IMR-90 (cell line): ENCODE results near the gene PCGF2. TPM values are rescaled to one million over a fixed set of nuclear protein-coding genes. Genes with fewer than 3 reads are reported as not detected.

ENCODE experiments used
- ATAC-seq: fragments of 200-7000 bp; cut with Tn5 transposase; 2 replicates; pipeline ENCODE4 v1.9.1; 2020; ENCODE audit warnings: low read depth, mild to moderate bottlenecking, moderate library complexity
- BruUV-seq: library from RNA; stranded (reverse); fragments of 400-500 nt; replicated peaks from 2 replicates; lab custom pipeline; 2021; lab: Mats Ljungman, UMichigan
- CTCF ChIA-PET: fragments of 300-600 bp; formaldehyde crosslinking; extraction: SDS; loops from one replicate; lab custom pipeline; 2021; ENCODE audit warnings: antibody characterized with exemption; lab: Yijun Ruan, JAX
- POLR2A ChIA-PET: fragments of 300-600 bp; sonication (Branson Sonifier 250); formaldehyde crosslinking; loops from one replicate; lab custom pipeline; 2022; ENCODE audit warnings: antibody characterized with exemption; ENCODE audit not compliant: unreplicated experiment; lab: Charles Lee
- DNase-seq: peaks from one replicate; pipeline ENCODE4 v3.0.0; 2013
- H2AFZ ChIP-seq: replicated peaks from 2 replicates; pipeline ENCODE3; 2013; ENCODE audit warnings: low read length, mild to moderate bottlenecking; ENCODE audit not compliant: poor library complexity
- H2AK5ac ChIP-seq: 2 replicates; pipeline ENCODE4 v1.6.1; 2013; ENCODE audit warnings: low read depth, low read length, inconsistent platforms
- H2AK9ac ChIP-seq: replicated peaks from 2 replicates; pipeline ENCODE3; 2013; ENCODE audit warnings: mild to moderate bottlenecking, low read depth, low read length, moderate library complexity; ENCODE audit not compliant: poor library complexity
- H2BK120ac ChIP-seq: 2 replicates; pipeline ENCODE4 v1.6.1; 2013; ENCODE audit warnings: low read depth, low read length, inconsistent platforms
- H2BK15ac ChIP-seq: 3 replicates; pipeline ENCODE4 v1.6.1; 2013; ENCODE audit warnings: low read depth, low read length, inconsistent platforms
- H2BK20ac ChIP-seq: 2 replicates; pipeline ENCODE4 v1.6.1; 2013; ENCODE audit warnings: low read depth, mild to moderate bottlenecking, inconsistent platforms, low read length, moderate library complexity
- H2BK5ac ChIP-seq: 2 replicates; pipeline ENCODE4 v1.6.1; 2013; ENCODE audit warnings: mild to moderate bottlenecking, low read depth, low read length, inconsistent platforms; ENCODE audit not compliant: poor library complexity, severe bottlenecking
- H3K14ac ChIP-seq: replicated peaks from 2 replicates; pipeline ENCODE4 v1.6.1; 2013; ENCODE audit warnings: low read depth, low read length, inconsistent platforms
- H3K18ac ChIP-seq: 2 replicates; pipeline ENCODE4 v1.6.1; 2013; ENCODE audit warnings: low read depth, low read length, control low read depth
- H3K23ac ChIP-seq: 2 replicates; pipeline ENCODE4 v1.6.1; 2013; ENCODE audit warnings: low read depth, low read length, inconsistent platforms
- H3K27ac ChIP-seq: 2 replicates; pipeline ENCODE4 v1.5.1; 2013; ENCODE audit warnings: mild to moderate bottlenecking, control low read depth, low read length; ENCODE audit not compliant: insufficient read depth
- H3K27me3 ChIP-seq: 2 replicates; pipeline ENCODE4 v1.6.1; 2013; ENCODE audit warnings: low read length; ENCODE audit not compliant: control insufficient read depth, insufficient read depth
- H3K36me3 ChIP-seq: 2 replicates; pipeline ENCODE4 v1.6.1; 2013; ENCODE audit warnings: low read length, mixed read lengths; ENCODE audit not compliant: control insufficient read depth, insufficient read depth
- H3K4ac ChIP-seq: 2 replicates; pipeline ENCODE4 v1.6.1; 2013; ENCODE audit warnings: low read depth, low read length, inconsistent platforms
- H3K4me1 ChIP-seq: 2 replicates; pipeline ENCODE4 v1.6.1; 2013; ENCODE audit warnings: low read length, mixed read lengths; ENCODE audit not compliant: control insufficient read depth, insufficient read depth
- H3K4me2 ChIP-seq: 2 replicates; pipeline ENCODE4 v1.6.1; 2013; ENCODE audit warnings: low read depth, mild to moderate bottlenecking, control low read depth, low read length, moderate library complexity
- H3K4me3 ChIP-seq: 2 replicates; pipeline ENCODE4 v1.5.1; 2013; ENCODE audit warnings: low read depth, mild to moderate bottlenecking, control low read depth, low read length, moderate library complexity; ENCODE audit not compliant: insufficient read depth
- H3K56ac ChIP-seq: 2 replicates; pipeline ENCODE4 v1.6.1; 2013; ENCODE audit warnings: low read length, inconsistent platforms; ENCODE audit not compliant: insufficient read depth; ENCODE audit errors: extremely low read depth
- H3K79me1 ChIP-seq, 2 experiments: 2 replicates each; pipeline ENCODE4 v1.6.1; 2013; ENCODE audit warnings: low read length in 2 of 2, inconsistent platforms in 1 of 2, low read depth in 1 of 2
- H3K9ac ChIP-seq: 2 replicates; pipeline ENCODE4 v1.6.1; 2013; ENCODE audit warnings: low read depth, low read length, control low read depth
- H3K9me1 ChIP-seq: 2 replicates; pipeline ENCODE4 v1.6.1; 2013; ENCODE audit warnings: low read length, inconsistent platforms; ENCODE audit not compliant: insufficient read depth
- H3K9me3 ChIP-seq: 2 replicates; pipeline ENCODE4 v1.6.1; 2013; ENCODE audit warnings: low read length; ENCODE audit not compliant: control insufficient read depth, insufficient read depth
- H4K20me1 ChIP-seq: 2 replicates; pipeline ENCODE4 v1.6.1; 2013; ENCODE audit warnings: low read length, inconsistent platforms; ENCODE audit not compliant: insufficient read depth
- H4K5ac ChIP-seq: 2 replicates; pipeline ENCODE4 v1.6.1; 2013; ENCODE audit warnings: mild to moderate bottlenecking, low read depth, low read length, control low read depth
- H4K8ac ChIP-seq, 2 experiments: 2 replicates each; pipeline ENCODE4 v1.6.1; 2013; ENCODE audit warnings: low read depth in 2 of 2, low read length in 2 of 2, control low read depth in 1 of 2, inconsistent platforms in 1 of 2
- H4K91ac ChIP-seq: 2 replicates; pipeline ENCODE4 v1.6.1; 2013; ENCODE audit warnings: low read depth, low read length, inconsistent platforms; ENCODE audit not compliant: insufficient read depth
- BHLHE40 ChIP-seq: fragments of 150-350 bp; IDR thresholded peaks from 2 replicates; pipeline ENCODE4 v1.6.1; 2016; ENCODE audit warnings: mild to moderate bottlenecking, low read depth, low read length
- CEBPB ChIP-seq: IDR thresholded peaks from 2 replicates; pipeline ENCODE4 v1.6.1; 2012; ENCODE audit warnings: low read depth, low read length, improper control_type of control experiment
- CHD1 ChIP-seq: IDR thresholded peaks from 2 replicates; pipeline ENCODE4 v1.6.1; 2012; ENCODE audit warnings: low read depth, low read length, improper control_type of control experiment
- CTCF ChIP-seq: conservative IDR thresholded peaks from 2 replicates; pipeline ENCODE4 v1.5.1; 2012; ENCODE audit warnings: mild to moderate bottlenecking, low read depth, low read length, improper control_type of control experiment
- ELK1 ChIP-seq: fragments of 150-350 bp; IDR thresholded peaks from 2 replicates; pipeline ENCODE4 v1.6.1; 2016; ENCODE audit warnings: low read depth, mild to moderate bottlenecking, low read length, moderate library complexity, borderline replicate concordance
- FOS ChIP-seq: fragments of 150-350 bp; IDR thresholded peaks from 2 replicates; pipeline ENCODE4 v1.6.1; 2016; ENCODE audit warnings: low read depth, low read length
- MAFK ChIP-seq: IDR thresholded peaks from 2 replicates; pipeline ENCODE4 v1.6.1; 2012; ENCODE audit warnings: low read depth, low read length, improper control_type of control experiment
- MAZ ChIP-seq: IDR thresholded peaks from 2 replicates; pipeline ENCODE4 v1.6.1; 2012; ENCODE audit warnings: low read depth, mild to moderate bottlenecking, low read length, improper control_type of control experiment, moderate library complexity, borderline replicate concordance
- MXI1 ChIP-seq: IDR thresholded peaks from 2 replicates; pipeline ENCODE4 v1.6.1; 2012; ENCODE audit warnings: low read depth, mild to moderate bottlenecking, low read length, moderate library complexity, borderline replicate concordance
- NFE2L2 ChIP-seq: fragments of 150-350 bp; IDR thresholded peaks from 2 replicates; pipeline ENCODE4 v1.6.1; 2016; ENCODE audit warnings: low read depth, mild to moderate bottlenecking, low read length
- POLR2A ChIP-seq: IDR thresholded peaks from 2 replicates; pipeline ENCODE4 v1.6.1; 2012; ENCODE audit warnings: mild to moderate bottlenecking, low read depth, low read length
- RAD21 ChIP-seq: IDR thresholded peaks from 2 replicates; pipeline ENCODE4 v1.6.1; 2012; ENCODE audit warnings: low read length, improper control_type of control experiment
- RCOR1 ChIP-seq: IDR thresholded peaks from 2 replicates; pipeline ENCODE4 v1.6.1; 2012; ENCODE audit warnings: mild to moderate bottlenecking, low read length, improper control_type of control experiment; ENCODE audit not compliant: insufficient replicate concordance
- RFX5 ChIP-seq: IDR thresholded peaks from 2 replicates; pipeline ENCODE4 v1.8.0; 2012; ENCODE audit warnings: low read depth, mild to moderate bottlenecking, low read length, moderate library complexity
- SMC3 ChIP-seq: fragments of 150-350 bp; IDR thresholded peaks from 2 replicates; pipeline ENCODE4 v1.6.1; 2016; ENCODE audit warnings: low read depth, mild to moderate bottlenecking, antibody characterized with exemption, low read length, moderate library complexity
- USF2 ChIP-seq: fragments of 150-350 bp; IDR thresholded peaks from 2 replicates; pipeline ENCODE4 v1.6.1; 2017; ENCODE audit warnings: mild to moderate bottlenecking, antibody characterized with exemption, low read length, low read depth
- WGBS, 2 experiments: methylation state at CpG; one replicate each; pipeline versions ENCODE4 v1.1.5 to v1.1.7; 2013; ENCODE audit warnings: missing lambda C conversion rate in 2 of 2; ENCODE audit not compliant: insufficient read length in 1 of 2; ENCODE audit errors: extremely low coverage in 2 of 2; 5-methylcytosine and 5-hydroxymethylcytosine counted together
- dilution Hi-C: fragments of 300-500 bp; cut with HindIII; formaldehyde crosslinking; loops from one replicate; pipeline ENCODE4 v1.14.3; 2018; ENCODE audit warnings: low sequenced_read_pairs; ENCODE audit not compliant: unreplicated experiment
- in situ Hi-C: fragments of 300-500 bp; cut with MboI; formaldehyde crosslinking; loops from 3 replicates; pipeline ENCODE4 v1.14.3; 2019; ENCODE audit warnings: low sequenced_read_pairs, inconsistent platforms, mixed read lengths
- intact Hi-C: fragments of 100-400 bp; cut with micrococcal nuclease; formaldehyde crosslinking; loops from 2 replicates; pipeline ENCODE4 v1.10.0; 2022
- polyA plus RNA-seq, 3 experiments: library from polyadenylated mRNA; depleted of rRNA; stranded (reverse); fragments of >200 nt; gene quantifications; 2 replicates each; pipeline ENCODE4 v1.2.3, GENCODE V29; 2012; ENCODE audit warnings: low replicate concordance in 1 of 3
- total RNA-seq: library from RNA; depleted of rRNA; stranded (reverse); fragments of >200 nt; gene quantifications from 2 replicates; pipeline ENCODE4 v1.2.3, GENCODE V29; 2012

PCGF2 gene
- total and polyA plus RNA-seq, 2 of the 4 experiments (the other 2 are of a cell fraction): 1.1 to 18.2 TPM

GRCh38 chr17:38761612-38762011 lies 13.5 kb upstream of the PCGF2 start:
- Histone ChIP-seq H3K56ac (no peak overlapping the region), H3K4me3 (no peak overlapping the region)

More at GRCh38 chr17:38761612-38762011, 13.5 kb upstream of the PCGF2 start:
- Histone ChIP-seq H3K9me1 (0 out of 2 replicates have a peak, but pooled peaks cover 7% of the 10 kb centered on the region), H3K4ac (no peak overlapping the region), H2AK9ac (peak overlapping the region; percentile 5), H4K8ac (no peak overlapping the region), H3K4me2 (no peak overlapping the region), H2BK120ac (no peak overlapping the region), H3K18ac (no peak overlapping the region), H3K27ac (no peak overlapping the region), H4K20me1 (peaks cover 12% of the 10 kb centered on the region; the same call in 1 of the 2 replicates), H3K79me1 (peaks cover 20 to 35% of the 10 kb centered on the region in 2 experiments), H3K23ac (no peak overlapping the region), H3K14ac (no peak overlapping the region), H2BK5ac (no peak overlapping the region), H3K4me1 (no peaks in the 10 kb centered on the region), H2BK15ac (no peak overlapping the region), H2AFZ (no peak overlapping the region), H3K9ac (no peak overlapping the region), H2AK5ac (no peak overlapping the region), H3K36me3 (peaks cover 60% of the 10 kb centered on the region), H4K91ac (no peak overlapping the region), H2BK20ac (no peak overlapping the region), H4K5ac (no peak overlapping the region), H3K9me3 (no peaks in the 10 kb centered on the region), H3K27me3 (no peaks in the 10 kb centered on the region)
- intact Hi-C loops: no loop called here
- ATAC-seq: peak; percentile 21; the same call in 1 of the 2 replicates
- DNase-seq: peak; percentile 32
- WGBS, 2 experiments: 79% methylated on average over 4 of the region's 4 CpGs; no CpG with 5 or more reads in 1 of the 2 experiments
- no peak for TF ChIP-seq BHLHE40
- TF ChIP-seq CEBPB: no peak
- peak; percentile 62 for TF ChIP-seq RAD21
- no peak for TF ChIP-seq MAFK
- TF ChIP-seq POLR2A: no peak
- TF ChIP-seq SMC3: peak; percentile 38; the same call in 1 of the 2 replicates
- TF ChIP-seq MXI1: no peak
- TF ChIP-seq NFE2L2: no peak
- TF ChIP-seq ELK1: no peak
- TF ChIP-seq FOS: no peak
- TF ChIP-seq CTCF: peak; percentile 40
- TF ChIP-seq USF2: no peak
- TF ChIP-seq RFX5: no peak
- TF ChIP-seq MAZ: no peak
- TF ChIP-seq RCOR1: no peak
- TF ChIP-seq CHD1: no peak
- in situ Hi-C loops: no loop called here
- CTCF ChIA-PET: no interaction called here
- dilution Hi-C loops: no loop called here
- POLR2A ChIA-PET: no interaction called here
- BruUV-seq: no TSS peak
